WTC11 (cell line): ENCODE data around the gene POLDIP2. TPM values are rescaled to one million over a fixed set of nuclear protein-coding genes. Genes with fewer than 3 reads are reported as not detected.
A peak's percentile ranks its signal among the peaks of the same experiment; 100 is the strongest.

Source experiments
- ATAC-seq: fragments of 200-7000 bp; cut with Tn5 transposase; 2 replicates; pipeline ENCODE4 v1.10.0; 2021; ENCODE audit warnings: mild to moderate bottlenecking, moderate library complexity
- CTCF ChIA-PET: fragments of 300-600 bp; sonication (Branson Sonifier 250); formaldehyde crosslinking; loops from one replicate; lab custom pipeline; 2021; ENCODE audit warnings: antibody characterized with exemption; lab: Charles Lee
- POLR2A ChIA-PET: fragments of 350-600 bp; sonication (Branson Sonifier 250); formaldehyde crosslinking; loops from one replicate; lab custom pipeline; 2021; ENCODE audit warnings: antibody characterized with exemption; lab: Charles Lee
- DNase-seq: peaks from one replicate; pipeline ENCODE4 v3.0.0; 2021; ENCODE audit warnings: low spot score
- H3K27ac Mint-ChIP-seq: 2 replicates; pipeline ENCODE4 v1.8.0; 2021; ENCODE audit warnings: mixed read lengths
- H3K27me3 Mint-ChIP-seq: 2 replicates; pipeline ENCODE4 v1.8.0; 2021; ENCODE audit warnings: low read depth, mild to moderate bottlenecking, moderate library complexity, mixed read lengths
- H3K36me3 Mint-ChIP-seq: 2 replicates; pipeline ENCODE4 v1.8.0; 2021; ENCODE audit warnings: mixed read lengths
- H3K4me1 Mint-ChIP-seq: 2 replicates; pipeline ENCODE4 v1.8.0; 2022; ENCODE audit warnings: mixed read lengths
- H3K4me3 Mint-ChIP-seq: 2 replicates; pipeline ENCODE4 v1.8.0; 2021; ENCODE audit warnings: mild to moderate bottlenecking, moderate library complexity, mixed read lengths
- H3K9me3 Mint-ChIP-seq: 2 replicates; pipeline ENCODE4 v1.8.0; 2021; ENCODE audit warnings: mixed read lengths
- CREB1 ChIP-seq: sonication (generic); formaldehyde crosslinking; IDR thresholded peaks from 2 replicates; pipeline ENCODE4 v1.8.0; 2023; ENCODE audit warnings: mild to moderate bottlenecking, missing genetic modification reagents
- CREM ChIP-seq: sonication (generic); formaldehyde crosslinking; IDR thresholded peaks from 2 replicates; pipeline ENCODE4 v1.8.1; 2022; ENCODE audit warnings: mild to moderate bottlenecking, missing genetic modification reagents, moderate library complexity
- E2F1 ChIP-seq: sonication (generic); formaldehyde crosslinking; IDR thresholded peaks from 2 replicates; pipeline ENCODE4 v1.8.0; 2022; ENCODE audit warnings: mild to moderate bottlenecking, missing genetic modification reagents
- ELF4 ChIP-seq: sonication (generic); formaldehyde crosslinking; IDR thresholded peaks from 2 replicates; pipeline ENCODE4 v1.8.1; 2022; ENCODE audit warnings: low read depth, mild to moderate bottlenecking, moderate library complexity, missing genetic modification reagents
- ERG ChIP-seq: fragments of 250-450 bp; sonication (Bioruptor Pico); IDR thresholded peaks from 2 replicates; pipeline ENCODE4 v1.8.0; 2021; ENCODE audit warnings: mild to moderate bottlenecking
- ETV6 ChIP-seq: sonication (generic); formaldehyde crosslinking; IDR thresholded peaks from 2 replicates; pipeline ENCODE4 v1.8.1; 2022; ENCODE audit warnings: mild to moderate bottlenecking, missing genetic modification reagents
- GTF2I ChIP-seq: fragments of 250-450 bp; sonication (Bioruptor Pico); conservative IDR thresholded peaks from 2 replicates; pipeline ENCODE4 v1.4.0; 2021; ENCODE audit warnings: mild to moderate bottlenecking
- IRF1 ChIP-seq: sonication (generic); formaldehyde crosslinking; IDR thresholded peaks from 2 replicates; pipeline ENCODE4 v1.8.0; 2023; ENCODE audit warnings: missing genetic modification reagents
- KAT7 ChIP-seq: sonication (generic); formaldehyde crosslinking; IDR thresholded peaks from 2 replicates; pipeline ENCODE4 v1.8.1; 2023; ENCODE audit warnings: missing genetic modification reagents, mild to moderate bottlenecking, borderline replicate concordance
- MAX ChIP-seq: sonication (generic); formaldehyde crosslinking; IDR thresholded peaks from 2 replicates; pipeline ENCODE4 v1.8.0; 2022; ENCODE audit warnings: mild to moderate bottlenecking, missing genetic modification reagents
- PRRX2 ChIP-seq: fragments of 250-450 bp; sonication (Bioruptor Pico); IDR thresholded peaks from 2 replicates; pipeline ENCODE4 v1.8.0; 2021; ENCODE audit warnings: mild to moderate bottlenecking
- RORB ChIP-seq: fragments of 250-450 bp; sonication (Bioruptor Pico); IDR thresholded peaks from 2 replicates; pipeline ENCODE4 v1.9.0; 2021; ENCODE audit warnings: mild to moderate bottlenecking
- SMAD3 ChIP-seq: sonication (generic); formaldehyde crosslinking; IDR thresholded peaks from 2 replicates; pipeline ENCODE4 v1.8.0; 2022; ENCODE audit warnings: missing genetic modification reagents, mild to moderate bottlenecking, borderline replicate concordance
- SMAD4 ChIP-seq: sonication (generic); formaldehyde crosslinking; IDR thresholded peaks from 2 replicates; pipeline ENCODE4 v1.8.0; 2022; ENCODE audit warnings: mild to moderate bottlenecking, missing genetic modification reagents
- SP1 ChIP-seq: sonication (generic); formaldehyde crosslinking; conservative IDR thresholded peaks from 2 replicates; pipeline ENCODE4 v1.8.1; 2022; ENCODE audit warnings: missing genetic modification reagents
- STAT6 ChIP-seq: sonication (generic); formaldehyde crosslinking; conservative IDR thresholded peaks from 2 replicates; pipeline ENCODE4 v1.8.1; 2023; ENCODE audit warnings: mild to moderate bottlenecking, low read depth, missing genetic modification reagents, moderate library complexity
- TP53 ChIP-seq: sonication (generic); formaldehyde crosslinking; IDR thresholded peaks from 2 replicates; pipeline ENCODE4 v1.8.1; 2023; ENCODE audit warnings: mild to moderate bottlenecking, missing genetic modification reagents
- ZMAT4 ChIP-seq: fragments of 250-450 bp; sonication (Bioruptor Pico); IDR thresholded peaks from 2 replicates; pipeline ENCODE4 v1.9.0; 2021; ENCODE audit warnings: mild to moderate bottlenecking
- ZNF423 ChIP-seq: fragments of 250-450 bp; sonication (Bioruptor Pico); IDR thresholded peaks from 2 replicates; pipeline ENCODE4 v2.1.2; 2022; ENCODE audit warnings: mild to moderate bottlenecking, moderate library complexity
- ZNF671 ChIP-seq: fragments of 250-450 bp; sonication (Bioruptor Pico); IDR thresholded peaks from 2 replicates; pipeline ENCODE4 v1.8.0; 2021; ENCODE audit warnings: mild to moderate bottlenecking
- total RNA-seq: library from RNA; stranded (reverse); gene quantifications from 3 replicates; pipeline ENCODE4 v1.2.3, GENCODE V29; 2021
- TF ChIP-seq, protein P1 (sequence below): sonication (generic); formaldehyde crosslinking; IDR thresholded peaks from 2 replicates; pipeline ENCODE4 v1.8.1; 2022; ENCODE audit warnings: low read depth, missing genetic modification reagents, borderline replicate concordance
- TF ChIP-seq, protein P2 (sequence below): fragments of 250-450 bp; sonication (Bioruptor Pico); IDR thresholded peaks from 2 replicates; pipeline ENCODE4 v1.9.0; 2021; ENCODE audit warnings: moderate library complexity, mild to moderate bottlenecking, inconsistent platforms, borderline replicate concordance
- TF ChIP-seq, protein P3 (sequence below): sonication (generic); formaldehyde crosslinking; conservative IDR thresholded peaks from 2 replicates; pipeline ENCODE4 v1.8.1; 2022; ENCODE audit warnings: mild to moderate bottlenecking, missing genetic modification reagents

POLDIP2 gene
- total RNA-seq, 1 experiment from 2014 or later, result 85.4 TPM

DNA sequence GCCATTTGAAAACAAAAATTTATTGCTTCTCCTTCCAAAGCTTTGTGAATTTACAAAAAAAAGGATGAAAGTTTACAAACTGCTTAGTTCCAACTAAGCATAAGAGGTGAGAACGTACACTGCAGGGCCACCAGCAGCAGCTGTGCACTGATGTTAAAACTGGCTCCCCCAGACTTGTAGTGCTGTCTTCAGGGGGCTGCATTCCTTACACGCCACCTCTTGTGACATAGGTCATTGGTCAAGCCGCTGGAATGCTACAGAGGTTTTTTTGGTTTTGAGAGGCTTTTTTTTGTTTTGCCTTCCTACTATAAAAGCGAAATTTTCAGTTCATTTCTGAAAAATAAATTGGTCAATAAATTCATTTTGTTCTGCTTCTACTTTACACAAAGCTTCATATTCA is 29.0 kb downstream of the POLDIP2 start:
- Mint-ChIP-seq H3K27me3 (no peaks in the 10 kb centered on the region), H3K4me3 (no peak overlapping the region), H3K27ac (peak overlapping the region; percentile 72; the same call in 1 of the 2 replicates), H3K36me3 (peaks cover 37% of the 10 kb centered on the region), H3K9me3 (no peaks in the 10 kb centered on the region), H3K4me1 (no peaks in the 10 kb centered on the region)
- ChIA-PET CTCF (no interaction called here), POLR2A (no interaction called here)
- DNase-seq (no peak), ATAC-seq (no peak)
- TF ChIP-seq TP53 (CRISPR knock-in tag), result no peak
- TF ChIP-seq SMAD4 (CRISPR knock-in tag), result no peak
- TF ChIP-seq RORB, result no peak
- TF ChIP-seq ZNF671, result no peak
- no peak for TF ChIP-seq ERG (CRISPR knock-in tag)
- no peak for TF ChIP-seq MAX (CRISPR knock-in tag)
- no peak for TF ChIP-seq IRF1
- no peak for TF ChIP-seq CREM (CRISPR knock-in tag)
- no peak for TF ChIP-seq PRRX2 (CRISPR knock-in tag)
- no peak for TF ChIP-seq KAT7 (CRISPR knock-in tag)

- H3K9me3 Mint-ChIP-seq, result no peaks in the 10 kb centered on the region
Observed at GRCh38 chr17:28327709-28328108, 29.6 kb downstream of the POLDIP2 start.

More at GRCh38 chr17:28327709-28328108, 29.6 kb downstream of the POLDIP2 start:
- Mint-ChIP-seq H3K27me3 (no peaks in the 10 kb centered on the region), H3K4me1 (peaks cover 4% of the 10 kb centered on the region), H3K36me3 (peaks cover 37% of the 10 kb centered on the region), H3K27ac (peak overlapping the region; percentile 72; the same call in 1 of the 2 replicates), H3K4me3 (no peak overlapping the region)
- ATAC-seq (no peak), DNase-seq (no peak)
- TF ChIP-seq CREB1, result no peak
- TF ChIP-seq ZNF671, result no peak
- no peak for TF ChIP-seq KAT7 (CRISPR knock-in tag)
- no peak for TF ChIP-seq GTF2I (CRISPR knock-in tag)
- no peak for TF ChIP-seq STAT6 (CRISPR knock-in tag)
- TF ChIP-seq ZMAT4 (CRISPR knock-in tag), result no peak
- no peak for TF ChIP-seq SMAD3 (CRISPR knock-in tag)
- TF ChIP-seq, protein P1, sequence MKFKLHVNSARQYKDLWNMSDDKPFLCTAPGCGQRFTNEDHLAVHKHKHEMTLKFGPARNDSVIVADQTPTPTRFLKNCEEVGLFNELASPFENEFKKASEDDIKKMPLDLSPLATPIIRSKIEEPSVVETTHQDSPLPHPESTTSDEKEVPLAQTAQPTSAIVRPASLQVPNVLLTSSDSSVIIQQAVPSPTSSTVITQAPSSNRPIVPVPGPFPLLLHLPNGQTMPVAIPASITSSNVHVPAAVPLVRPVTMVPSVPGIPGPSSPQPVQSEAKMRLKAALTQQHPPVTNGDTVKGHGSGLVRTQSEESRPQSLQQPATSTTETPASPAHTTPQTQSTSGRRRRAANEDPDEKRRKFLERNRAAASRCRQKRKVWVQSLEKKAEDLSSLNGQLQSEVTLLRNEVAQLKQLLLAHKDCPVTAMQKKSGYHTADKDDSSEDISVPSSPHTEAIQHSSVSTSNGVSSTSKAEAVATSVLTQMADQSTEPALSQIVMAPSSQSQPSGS, result no peak
- TF ChIP-seq, protein P2, sequence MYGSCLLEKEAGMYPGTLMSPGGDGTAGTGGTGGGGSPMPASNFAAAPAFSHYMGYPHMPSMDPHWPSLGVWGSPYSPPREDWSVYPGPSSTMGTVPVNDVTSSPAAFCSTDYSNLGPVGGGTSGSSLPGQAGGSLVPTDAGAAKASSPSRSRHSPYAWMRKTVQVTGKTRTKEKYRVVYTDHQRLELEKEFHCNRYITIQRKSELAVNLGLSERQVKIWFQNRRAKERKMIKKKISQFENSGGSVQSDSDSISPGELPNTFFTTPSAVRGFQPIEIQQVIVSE (CRISPR knock-in tag), result no peak
- no peak for TF ChIP-seq SP1 (CRISPR knock-in tag)
- no peak for TF ChIP-seq SMAD4 (CRISPR knock-in tag)
- TF ChIP-seq, protein P3, sequence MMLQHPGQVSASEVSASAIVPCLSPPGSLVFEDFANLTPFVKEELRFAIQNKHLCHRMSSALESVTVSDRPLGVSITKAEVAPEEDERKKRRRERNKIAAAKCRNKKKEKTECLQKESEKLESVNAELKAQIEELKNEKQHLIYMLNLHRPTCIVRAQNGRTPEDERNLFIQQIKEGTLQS (CRISPR knock-in tag), result no peak
- no peak for TF ChIP-seq IRF1
- TF ChIP-seq E2F1 (CRISPR knock-in tag), result no peak
- no peak for TF ChIP-seq ZNF423 (CRISPR knock-in tag)
- TF ChIP-seq ELF4 (CRISPR knock-in tag), result no peak
- TF ChIP-seq ETV6, result no peak
- ChIA-PET POLR2A (no interaction called here), CTCF (no interaction called here)
